ENCODE results near the gene OR10A6.

OR10A6 gene

GRCh38 chr11:7931168-7931567 is at the start of gene OR10A6:
TSS of gene OR10A6 (minus strand) at chr11:7931268. CDS start at chr11:7928662, 2,606 bp downstream.
- no peak for DNase-seq

DNA sequence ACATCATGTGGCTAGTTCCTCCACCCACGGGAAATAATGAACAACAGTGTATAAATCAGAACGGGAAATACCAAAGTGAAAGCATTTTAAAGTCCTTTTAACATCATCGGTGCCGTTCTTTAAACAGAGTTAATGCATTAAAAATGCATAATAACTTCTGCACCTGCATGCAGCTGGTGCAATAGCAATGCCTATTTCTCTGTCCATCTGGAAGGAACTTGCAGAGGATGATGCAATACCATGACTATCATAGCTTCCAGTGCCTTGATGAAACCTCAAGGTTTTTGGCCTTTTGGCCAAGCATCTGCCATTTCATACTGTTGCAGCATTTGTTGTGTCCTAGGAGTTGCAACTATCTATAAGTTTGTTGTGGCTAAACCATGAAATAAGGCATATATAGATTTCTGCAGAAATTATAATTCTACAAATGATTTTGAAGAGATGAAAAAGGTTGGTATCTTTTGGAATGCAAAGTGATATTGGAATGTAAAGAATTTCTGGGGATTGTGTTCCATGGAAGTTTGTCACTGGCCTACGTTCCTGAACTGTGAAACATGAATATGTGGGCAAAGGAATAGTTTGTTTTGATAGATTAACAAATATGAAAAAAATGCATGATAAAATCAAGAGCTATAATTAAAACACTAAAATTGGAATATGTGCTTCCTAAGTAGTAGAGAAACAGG is 46.3 kb upstream of the OR10A6 start:
- no peak for DNase-seq

- no peak for DNase-seq
These were observed 43.6 kb upstream of the OR10A6 start for GRCh38 chr11:7974668-7975067.

- no peak for DNase-seq
These were observed 41.9 kb upstream of the OR10A6 start for GRCh38 chr11:7973011-7973410.

DNA sequence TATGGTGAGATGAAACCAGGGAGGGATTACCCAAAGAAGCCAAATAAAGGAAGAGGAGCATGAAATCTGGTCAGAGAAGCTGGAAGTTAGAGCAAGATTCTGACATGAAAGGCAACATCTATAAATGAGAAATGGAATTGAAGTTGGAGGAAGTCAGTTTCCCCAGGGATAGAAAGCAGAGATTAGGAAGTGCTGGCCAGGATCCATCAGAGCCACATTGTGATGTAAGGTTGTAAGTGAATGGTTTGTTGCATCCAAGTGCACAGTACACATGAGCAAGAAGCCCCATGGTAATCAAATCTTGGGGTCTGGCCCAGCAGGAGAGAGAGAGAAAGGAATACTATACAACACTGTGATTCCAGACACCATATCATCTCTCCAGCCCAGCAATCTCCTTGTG is 40.8 kb upstream of the OR10A6 start:
- no peak for DNase-seq

DNA sequence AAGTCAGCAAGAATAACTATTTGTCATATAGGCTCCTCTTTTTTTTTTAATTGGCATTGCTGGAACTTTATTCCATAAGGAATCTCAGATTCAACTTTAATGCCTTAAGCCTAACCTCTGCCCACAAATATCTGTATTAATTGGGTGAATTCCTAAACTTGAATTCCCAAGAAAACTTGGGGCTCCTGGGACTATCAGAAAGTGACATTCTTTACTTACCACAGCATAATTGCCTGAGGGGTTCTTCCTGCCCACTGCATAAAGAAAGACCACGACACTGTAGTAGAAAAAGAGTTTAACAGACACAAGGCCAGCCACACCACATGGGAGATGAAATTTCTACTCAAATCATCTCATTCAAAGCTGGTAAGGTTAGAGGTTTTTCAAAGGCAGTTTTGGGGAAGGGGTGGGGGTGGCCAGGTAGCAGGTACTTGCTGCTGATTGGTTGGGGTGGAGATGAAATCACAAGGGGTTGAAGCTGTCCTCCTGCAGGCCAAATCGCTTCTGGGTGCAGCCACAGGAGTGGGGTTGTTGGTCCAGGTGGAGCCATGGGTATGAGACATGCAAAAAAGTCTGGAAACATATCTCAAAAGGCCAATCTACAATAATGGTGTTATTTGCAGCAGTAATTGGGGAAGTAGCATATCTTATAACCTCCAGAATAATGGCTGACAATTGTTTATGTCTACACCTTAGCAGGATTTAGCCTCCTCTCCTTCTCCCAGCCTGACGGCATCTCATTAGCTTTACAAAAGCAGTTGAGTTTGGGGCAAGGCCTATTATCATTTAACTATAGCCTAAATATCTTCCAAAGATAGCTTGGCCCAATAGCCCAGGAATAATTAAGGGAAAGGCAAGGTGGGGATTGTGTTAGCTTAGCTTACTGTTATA is 38.9 kb upstream of the OR10A6 start:
- no peak for DNase-seq

GRCh38 chr11:7968686-7969085 is 37.6 kb upstream of the OR10A6 start:
- no peak for DNase-seq

GRCh38 chr11:7967826-7968225 is 36.8 kb upstream of the OR10A6 start:
- no peak for DNase-seq

- DNase-seq = no peak
These were observed 36.0 kb upstream of the OR10A6 start for GRCh38 chr11:7967097-7967496.

DNA sequence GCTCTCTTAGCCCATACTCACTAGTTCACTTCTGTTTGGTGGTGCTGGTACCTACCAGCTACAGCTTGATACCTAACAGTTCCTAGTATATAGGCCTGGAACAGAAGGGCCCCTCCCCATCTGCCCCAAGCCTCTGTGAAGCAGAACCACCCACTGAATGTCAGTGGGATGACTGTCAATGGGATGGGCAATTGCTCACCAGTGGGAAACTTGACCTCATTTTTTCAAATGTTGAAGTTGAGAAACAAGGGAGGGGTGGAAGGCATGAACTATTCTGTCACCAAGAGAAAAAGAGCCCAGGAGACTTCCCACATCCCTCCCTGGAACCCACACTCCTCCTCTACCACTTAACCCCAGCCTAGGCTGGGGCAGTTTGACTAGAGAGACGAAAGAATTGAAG is 34.3 kb upstream of the OR10A6 start, which contains the start of gene NLRP10:
Gene NLRP10, minus strand, starts transcription at position 62 of the 400 bp plus-strand sequence. CDS start 1,952 bp downstream, outside the sequence.
- no peak for DNase-seq

DNA sequence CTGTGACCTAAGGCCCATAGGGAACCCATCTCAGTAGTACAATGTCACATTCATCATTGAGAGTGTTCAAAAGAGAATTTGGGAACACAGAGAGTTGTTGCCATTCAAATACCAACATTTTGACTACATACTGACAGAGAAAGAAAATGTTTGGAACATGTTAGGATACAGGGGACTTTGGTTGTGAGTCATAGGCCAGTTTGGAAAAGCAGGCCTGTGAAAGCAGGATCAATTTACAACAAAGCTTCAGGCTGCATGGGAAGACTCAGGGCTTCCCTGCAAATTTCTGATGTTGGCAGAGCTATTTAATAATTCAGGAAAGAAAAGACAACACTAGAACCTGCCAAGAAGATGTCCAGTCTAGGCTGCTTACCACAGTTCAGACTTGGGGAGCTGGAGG is 33.8 kb upstream of the OR10A6 start:
- no peak for DNase-seq

GRCh38 chr11:7964261-7964660 is 33.2 kb upstream of the OR10A6 start:
- DNase-seq = no peak

DNA sequence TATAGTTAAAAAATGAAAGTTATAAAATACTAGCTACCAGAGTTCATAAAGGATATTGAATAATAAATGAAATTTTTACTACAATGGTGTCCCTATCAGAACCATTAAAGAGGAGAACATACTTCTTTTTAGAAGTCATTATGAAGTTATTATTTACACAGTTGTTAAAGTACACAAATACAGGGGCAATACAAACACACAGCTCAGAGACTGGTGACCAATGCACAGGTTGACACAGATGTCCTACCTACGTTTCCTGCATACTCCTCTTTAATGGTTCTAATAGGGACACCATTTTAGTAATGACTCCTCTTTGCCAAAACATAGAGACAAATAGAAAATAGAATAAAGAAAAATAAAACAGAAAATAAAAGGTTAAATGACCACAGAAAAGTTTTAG is 24.1 kb upstream of the OR10A6 start:
- no peak for DNase-seq

DNA sequence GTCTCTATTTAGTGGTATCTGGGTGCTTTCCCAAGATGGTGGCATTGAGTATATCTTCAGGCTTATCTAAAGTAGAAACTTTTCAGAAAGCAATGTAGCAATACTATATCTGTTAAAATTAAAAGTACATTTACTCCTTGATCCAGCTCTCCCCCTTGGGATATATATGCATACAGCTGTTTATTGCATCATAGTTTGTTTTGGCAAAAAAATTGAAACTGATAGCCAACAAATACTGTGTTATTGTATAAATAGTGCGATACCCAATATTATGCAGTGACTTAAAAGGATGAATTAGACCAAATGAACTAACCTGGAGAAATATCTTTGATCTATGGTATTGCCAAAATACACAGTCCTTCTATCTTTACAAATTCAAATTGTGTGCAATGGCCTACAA is 18.9 kb upstream of the OR10A6 start:
- no peak for DNase-seq

GRCh38 chr11:7944123-7944522 is 13.1 kb upstream of the OR10A6 start:
- DNase-seq = no peak

GRCh38 chr11:7941608-7942007 is 10.5 kb upstream of the OR10A6 start, which contains the start of gene OR10A3:
TSS of gene OR10A3 (minus strand) at chr11:7941708. CDS start at chr11:7939520, 2,188 bp downstream.
- DNase-seq = no peak

- DNase-seq = no peak
These were observed 10.1 kb upstream of the OR10A6 start for GRCh38 chr11:7941146-7941545.

DNA sequence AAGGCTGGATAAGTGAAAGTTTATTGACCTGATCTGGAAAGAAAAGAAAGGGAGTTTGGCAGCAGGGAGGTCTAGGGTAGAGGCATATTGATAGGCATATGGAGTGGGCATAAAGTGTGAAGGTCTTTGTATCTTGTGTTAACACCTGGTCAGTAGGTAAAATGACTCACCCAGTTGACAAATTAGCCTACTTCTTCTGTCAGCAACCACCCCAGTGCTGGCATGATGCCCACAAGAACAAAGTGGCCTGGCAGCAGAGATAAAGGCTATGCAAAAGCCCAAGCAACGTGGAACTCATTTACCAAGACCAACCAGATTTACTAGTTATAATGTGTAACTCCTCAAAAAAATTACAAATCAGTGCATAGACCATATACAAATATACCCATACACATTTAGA is 5.5 kb upstream of the OR10A6 start:
- no peak for DNase-seq

- DNase-seq = no peak
These were observed 3.4 kb downstream of the OR10A6 start for GRCh38 chr11:7927635-7928034.

GRCh38 chr11:7924536-7924935 is 6.5 kb downstream of the OR10A6 start:
- DNase-seq = no peak

DNA sequence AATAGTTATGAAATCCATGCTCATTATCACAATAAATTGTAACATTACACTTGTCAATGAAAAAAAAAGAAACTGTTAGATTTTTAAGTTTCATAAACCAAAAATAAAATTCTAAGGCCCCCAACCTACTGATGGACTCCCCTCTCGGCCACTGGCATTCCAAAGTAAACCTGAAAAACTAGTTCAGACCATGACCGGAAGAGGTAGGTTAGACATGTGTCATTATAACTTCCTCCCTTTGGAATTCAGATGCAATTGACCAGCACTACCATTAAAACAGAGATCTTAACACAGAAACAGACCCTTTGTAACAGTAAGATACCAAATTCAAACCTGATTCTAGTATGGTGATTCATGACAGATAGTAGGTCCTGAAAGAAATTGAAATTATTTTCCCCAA is 12.9 kb downstream of the OR10A6 start:
- DNase-seq = no peak

- DNase-seq = no peak
These were observed 20.1 kb downstream of the OR10A6 start for GRCh38 chr11:7911011-7911410.

DNA sequence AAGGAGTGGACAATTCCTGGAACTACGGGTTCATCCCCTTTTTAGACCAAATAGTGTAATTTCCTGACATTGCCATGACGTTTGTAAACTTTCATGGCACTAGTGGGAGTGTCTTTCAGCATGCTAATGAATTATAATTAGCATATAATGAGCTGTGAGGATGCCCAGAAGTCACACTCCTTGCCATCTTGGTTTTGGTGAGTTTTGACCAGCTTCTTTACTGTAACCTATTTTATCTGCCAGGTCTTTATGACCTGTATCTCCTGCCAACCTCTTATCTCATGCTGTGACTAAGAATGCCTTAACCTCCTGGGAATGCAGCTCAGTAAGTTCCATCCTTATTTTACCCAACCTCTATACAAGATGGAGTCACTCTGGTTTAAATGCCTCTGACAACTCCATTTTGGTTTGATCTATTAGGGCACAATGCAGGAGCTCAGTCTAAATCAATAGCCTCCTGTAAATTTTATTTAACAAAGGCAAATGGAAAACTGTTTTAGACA is 20.7 kb downstream of the OR10A6 start:
- DNase-seq = no peak
